Activated T-cell treated with anti-CD3 and anti-CD28 coated beads, Interleukin-2, amount 50 U/mL, for 72 hours (primary cell): ENCODE results near the gene RND1. TPM values are rescaled to one million over a fixed set of nuclear protein-coding genes. Genes with fewer than 3 reads are reported as not detected.
"Not testable (repeated sequence)": the region's sequence is repeated elsewhere in the genome, so short reads cannot be mapped to it uniquely, and the experiment has no call there.

Experiments used
- ATAC-seq, 2 donors: fragments of 150-1000 bp; cut with Tn5 transposase; replicated peaks in 1 of 2; 2 replicates each; pipeline ENCODE4 v1.10.0; 2021; ENCODE audit warnings: moderate library complexity in 2 of 2, mild to moderate bottlenecking in 1 of 2
- DNase-seq, 2 donors: peaks; one replicate each; pipeline ENCODE4 v3.0.0; 2021 to 2022; ENCODE audit warnings: mixed read lengths in 1 of 2
- H3K27ac Mint-ChIP-seq: one replicate; pipeline ENCODE4 v1.8.0; 2022; ENCODE audit warnings: mild to moderate bottlenecking, moderate library complexity, mixed read lengths
- H3K27me3 Mint-ChIP-seq: one replicate; pipeline ENCODE4 v1.8.0; 2022; ENCODE audit warnings: low read depth, mixed read lengths
- H3K36me3 Mint-ChIP-seq, 2 donors: one replicate each; pipeline ENCODE4 v1.8.0; 2022; ENCODE audit warnings: mixed read lengths in 2 of 2, mild to moderate bottlenecking in 1 of 2; ENCODE audit not compliant: insufficient read depth in 2 of 2
- H3K4me1 Mint-ChIP-seq: one replicate; pipeline ENCODE4 v1.8.0; 2022; ENCODE audit warnings: low read depth, mixed read lengths
- H3K4me3 Mint-ChIP-seq, 2 donors: one replicate each; pipeline ENCODE4 v1.8.0; 2022; ENCODE audit warnings: mild to moderate bottlenecking in 2 of 2, mixed read lengths in 2 of 2, moderate library complexity in 2 of 2
- H3K9me3 Mint-ChIP-seq, 2 donors: one replicate each; pipeline ENCODE4 v1.8.0; 2022; ENCODE audit warnings: mixed read lengths in 2 of 2
- total RNA-seq, 2 donors: library from RNA; stranded (reverse); gene quantifications; one replicate each; pipeline ENCODE4 v1.2.3, GENCODE V29; 2022

Gene RND1
- total RNA-seq: 1 to 10 TPM; 4.5 to 5.5 TPM

GRCh38 chr12:48865281-48866051 is at the start of gene RND1:
Gene RND1 (minus strand): TSS chr12:48865870. CDS start chr12:48865767, 103 bp downstream.
- DNase-seq (peak; percentile 85 to 91), ATAC-seq (peak; percentile 93)
- H3K27me3 Mint-ChIP-seq: peaks cover 37% of the 10 kb centered on the region
- no peaks in the 10 kb centered on the region for H3K36me3 Mint-ChIP-seq
- peak within 1 kb of the TSS; percentile 85 to 89 for H3K4me3 Mint-ChIP-seq
- peaks cover 31% of the 10 kb centered on the region for H3K4me1 Mint-ChIP-seq
- H3K9me3 Mint-ChIP-seq: no peaks in the 10 kb centered on the region
- H3K27ac Mint-ChIP-seq: peak within 1 kb of the TSS; percentile 79

GRCh38 chr12:48910196-48910595 is 44.5 kb upstream of the RND1 start:
- H3K27me3 Mint-ChIP-seq: no peaks in the 10 kb centered on the region
- ATAC-seq: no peak
- H3K27ac Mint-ChIP-seq: no peak overlapping the region

GRCh38 chr12:48909698-48910097 is 44.0 kb upstream of the RND1 start:
- not testable (repeated sequence) for H3K27ac Mint-ChIP-seq, H3K36me3 Mint-ChIP-seq, H3K9me3 Mint-ChIP-seq, DNase-seq, H3K4me1 Mint-ChIP-seq, H3K4me3 Mint-ChIP-seq, ATAC-seq, H3K27me3 Mint-ChIP-seq

More at GRCh38 chr12:48910196-48910595, 44.5 kb upstream of the RND1 start:
- Mint-ChIP-seq H3K4me1 (no peaks in the 10 kb centered on the region), H3K4me3 (no peak overlapping the region), H3K9me3 (no peaks in the 10 kb centered on the region), H3K36me3 (no peaks in the 10 kb centered on the region)
- no peak for DNase-seq

GRCh38 chr12:48907245-48907644 is 41.6 kb upstream of the RND1 start:
- peaks cover 16% of the 10 kb centered on the region for H3K4me1 Mint-ChIP-seq
- DNase-seq: no peak
- H3K27me3 Mint-ChIP-seq: no peaks in the 10 kb centered on the region
- H3K36me3 Mint-ChIP-seq: no peaks in the 10 kb centered on the region
- H3K9me3 Mint-ChIP-seq: no peaks in the 10 kb centered on the region
- no peak for ATAC-seq
- no peak overlapping the region for H3K4me3 Mint-ChIP-seq
- H3K27ac Mint-ChIP-seq: no peak overlapping the region

GRCh38 chr12:48903982-48904411 is 38.3 kb upstream of the RND1 start:
- peaks cover 25% of the 10 kb centered on the region for H3K4me1 Mint-ChIP-seq
- peak overlapping the region; percentile 79 to 81 for H3K4me3 Mint-ChIP-seq
- no peaks in the 10 kb centered on the region for H3K9me3 Mint-ChIP-seq
- no peaks in the 10 kb centered on the region for H3K27me3 Mint-ChIP-seq
- ATAC-seq (peak; percentile 88 to 93), DNase-seq (peak; percentile 83 to 87)
- no peak overlapping the region for H3K27ac Mint-ChIP-seq
- no peaks in the 10 kb centered on the region for H3K36me3 Mint-ChIP-seq

GRCh38 chr12:48903363-48903981 is 37.8 kb upstream of the RND1 start:
- H3K4me3 Mint-ChIP-seq: peak overlapping the region; percentile 78 to 79
- peaks cover 2% of the 10 kb centered on the region for H3K27me3 Mint-ChIP-seq
- no peaks in the 10 kb centered on the region for H3K36me3 Mint-ChIP-seq
- peaks cover 25% of the 10 kb centered on the region for H3K4me1 Mint-ChIP-seq
- ATAC-seq: no peak
- no peak overlapping the region for H3K27ac Mint-ChIP-seq
- DNase-seq: no peak
- no peaks in the 10 kb centered on the region for H3K9me3 Mint-ChIP-seq

- Mint-ChIP-seq H3K9me3 (no peaks in the 10 kb centered on the region), H3K4me1 (peaks cover 25% of the 10 kb centered on the region), H3K4me3 (no peak overlapping the region), H3K27ac (no peak overlapping the region), H3K36me3 (no peaks in the 10 kb centered on the region), H3K27me3 (peaks cover 5% of the 10 kb centered on the region)
- ATAC-seq (peak; percentile 77 to 90), DNase-seq (peak; percentile 29 to 45)
These were observed 35.6 kb upstream of the RND1 start for GRCh38 chr12:48901278-48901677.

- ATAC-seq (no peak), DNase-seq (no peak)
- Mint-ChIP-seq H3K4me3 (no peak overlapping the region), H3K27me3 (peaks cover 5% of the 10 kb centered on the region), H3K36me3 (no peaks in the 10 kb centered on the region), H3K27ac (no peak overlapping the region), H3K9me3 (no peaks in the 10 kb centered on the region), H3K4me1 (peaks cover 23% of the 10 kb centered on the region)
These were observed 34.0 kb upstream of the RND1 start for GRCh38 chr12:48899651-48900050.

- DNase-seq: no peak
- no peaks in the 10 kb centered on the region for H3K9me3 Mint-ChIP-seq
- ATAC-seq: no peak
- H3K4me1 Mint-ChIP-seq: peaks cover 8% of the 10 kb centered on the region
- H3K27ac Mint-ChIP-seq: no peak overlapping the region
- H3K36me3 Mint-ChIP-seq: no peaks in the 10 kb centered on the region
- H3K4me3 Mint-ChIP-seq: no peak overlapping the region
- peaks cover 22% of the 10 kb centered on the region for H3K27me3 Mint-ChIP-seq
These were observed 28.6 kb upstream of the RND1 start for GRCh38 chr12:48894271-48894670.

GRCh38 chr12:48890657-48891418 is 25.2 kb upstream of the RND1 start:
- Mint-ChIP-seq H3K27me3 (peaks cover 18% of the 10 kb centered on the region), H3K4me1 (peaks cover 8% of the 10 kb centered on the region), H3K9me3 (no peaks in the 10 kb centered on the region), H3K4me3 (peak overlapping the region; percentile 13 to 56), H3K27ac (no peak overlapping the region), H3K36me3 (no peaks in the 10 kb centered on the region)
- peak; percentile 99 for ATAC-seq
- peak; percentile 80 to 86 for DNase-seq

GRCh38 chr12:48889679-48890078 is 24.0 kb upstream of the RND1 start:
- H3K4me3 Mint-ChIP-seq: no peak overlapping the region
- H3K27me3 Mint-ChIP-seq: peaks cover 18% of the 10 kb centered on the region

GRCh38 chr12:48883305-48884161 is 17.9 kb upstream of the RND1 start:
- DNase-seq (no peak), ATAC-seq (no peak)
- no peaks in the 10 kb centered on the region for H3K9me3 Mint-ChIP-seq
- H3K27me3 Mint-ChIP-seq: peaks cover 26% of the 10 kb centered on the region
- H3K4me1 Mint-ChIP-seq: peaks cover 8% of the 10 kb centered on the region
- H3K36me3 Mint-ChIP-seq: no peaks in the 10 kb centered on the region
- no peak overlapping the region for H3K27ac Mint-ChIP-seq
- no peak overlapping the region for H3K4me3 Mint-ChIP-seq

More at GRCh38 chr12:48889679-48890078, 24.0 kb upstream of the RND1 start:
- H3K9me3 Mint-ChIP-seq: no peaks in the 10 kb centered on the region
- H3K36me3 Mint-ChIP-seq: no peaks in the 10 kb centered on the region
- no peak for ATAC-seq
- no peak overlapping the region for H3K27ac Mint-ChIP-seq
- no peak for DNase-seq
- peaks cover 8% of the 10 kb centered on the region for H3K4me1 Mint-ChIP-seq
